COLO668 (cell line): ENCODE measurements around the gene DAPK1.

Experiments used
- DNase-seq: peaks from one replicate; lab custom pipeline; 2025; ENCODE audit not compliant: unreplicated experiment; lab: John Stamatoyannopoulos, UW

Gene DAPK1

GRCh38 chr9:87497604-87498045 is at the start of gene DAPK1:
DAPK1 (plus strand) TSS chr9:87497867; CDS start chr9:87499078, 1,211 bp downstream.
- peak; percentile 81 for DNase-seq

GRCh38 chr9:87451149-87451548 is 46.5 kb upstream of the DAPK1 start:
- no peak for DNase-seq

- no peak for DNase-seq
Observed at GRCh38 chr9:87455407-87455806, 42.3 kb upstream of the DAPK1 start.

GRCh38 chr9:87461256-87461655 is 36.4 kb upstream of the DAPK1 start:
- no peak for DNase-seq

- no peak for DNase-seq
Observed at GRCh38 chr9:87464110-87464991, 33.3 kb upstream of the DAPK1 start.

- no peak for DNase-seq
Observed at GRCh38 chr9:87464992-87465378, 32.7 kb upstream of the DAPK1 start.

- no peak for DNase-seq
Observed at GRCh38 chr9:87465816-87466215, 31.9 kb upstream of the DAPK1 start.

GRCh38 chr9:87467187-87467586 is 30.5 kb upstream of the DAPK1 start:
- no peak for DNase-seq

- DNase-seq, result peak; percentile 18
Observed at GRCh38 chr9:87469793-87470465, 27.7 kb upstream of the DAPK1 start.

GRCh38 chr9:87471746-87472145 is 25.9 kb upstream of the DAPK1 start:
- no peak for DNase-seq

GRCh38 chr9:87475463-87475862 is 22.2 kb upstream of the DAPK1 start:
- DNase-seq, result no peak

GRCh38 chr9:87478226-87478992 is 19.3 kb upstream of the DAPK1 start:
- DNase-seq, result no peak

GRCh38 chr9:87479801-87480201 is 17.9 kb upstream of the DAPK1 start:
- DNase-seq, result peak; percentile 29

- no peak for DNase-seq
Observed at GRCh38 chr9:87481890-87482855, 15.5 kb upstream of the DAPK1 start.

GRCh38 chr9:87490225-87490624 is 7.4 kb upstream of the DAPK1 start:
- DNase-seq, result no peak

- DNase-seq, result no peak
Observed at GRCh38 chr9:87490907-87491306, 6.8 kb upstream of the DAPK1 start.

GRCh38 chr9:87491523-87491922 is 6.1 kb upstream of the DAPK1 start:
- no peak for DNase-seq

GRCh38 chr9:87492642-87493041 is 5.0 kb upstream of the DAPK1 start:
- no peak for DNase-seq

GRCh38 chr9:87494970-87495471 is 2.6 kb upstream of the DAPK1 start:
- no peak for DNase-seq

- DNase-seq, result no peak
Observed at GRCh38 chr9:87497080-87497603, 525 bp upstream of the DAPK1 start.
